HG02970 (cell line): ENCODE measurements around the gene IGFLR1.

Source experiments
- ATAC-seq: cut with Tn5 transposase; IDR thresholded peaks from one replicate; pipeline ENCODE4 v1.9.1; 2021; ENCODE audit warnings: mild to moderate bottlenecking, moderate library complexity, moderate number of reproducible peaks; ENCODE audit not compliant: unreplicated experiment, low FRiP score

The IGFLR1 gene, protein sequence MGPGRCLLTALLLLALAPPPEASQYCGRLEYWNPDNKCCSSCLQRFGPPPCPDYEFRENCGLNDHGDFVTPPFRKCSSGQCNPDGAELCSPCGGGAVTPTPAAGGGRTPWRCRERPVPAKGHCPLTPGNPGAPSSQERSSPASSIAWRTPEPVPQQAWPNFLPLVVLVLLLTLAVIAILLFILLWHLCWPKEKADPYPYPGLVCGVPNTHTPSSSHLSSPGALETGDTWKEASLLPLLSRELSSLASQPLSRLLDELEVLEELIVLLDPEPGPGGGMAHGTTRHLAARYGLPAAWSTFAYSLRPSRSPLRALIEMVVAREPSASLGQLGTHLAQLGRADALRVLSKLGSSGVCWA

DNA sequence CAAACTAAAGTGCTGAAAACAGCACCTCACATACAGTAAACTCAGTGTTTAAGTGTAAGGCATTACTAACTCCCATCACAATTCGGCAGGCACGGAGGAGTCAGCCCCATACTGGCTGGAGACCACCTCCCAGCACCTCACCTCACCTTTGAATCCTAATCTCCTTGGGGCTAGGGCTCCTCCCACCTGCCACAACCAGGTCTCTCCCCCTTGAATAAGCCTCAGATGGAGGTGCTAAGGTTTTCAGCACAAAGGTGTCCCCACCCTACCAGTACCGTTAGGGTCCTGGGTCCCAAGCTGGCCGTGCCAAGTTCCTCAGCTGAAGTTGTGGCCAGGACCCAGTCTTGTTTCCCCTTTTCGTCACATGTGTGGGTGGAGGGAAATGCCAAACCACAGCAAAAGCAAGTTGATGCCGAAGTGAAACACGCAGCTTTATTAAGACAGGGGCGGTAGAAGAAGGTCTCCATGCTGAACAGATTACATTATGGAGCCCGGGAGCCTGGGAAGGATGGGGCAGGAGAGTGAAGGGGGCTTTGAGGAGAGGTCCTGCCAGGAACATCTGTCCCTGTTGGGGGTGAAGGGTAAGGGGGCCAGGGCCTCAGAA is at the start of gene IGFLR1:
Gene IGFLR1, minus strand, starts transcription at position 332 of the 604 bp plus-strand sequence. CDS start 1,272 bp downstream, outside the sequence.
- no peak for ATAC-seq

DNA sequence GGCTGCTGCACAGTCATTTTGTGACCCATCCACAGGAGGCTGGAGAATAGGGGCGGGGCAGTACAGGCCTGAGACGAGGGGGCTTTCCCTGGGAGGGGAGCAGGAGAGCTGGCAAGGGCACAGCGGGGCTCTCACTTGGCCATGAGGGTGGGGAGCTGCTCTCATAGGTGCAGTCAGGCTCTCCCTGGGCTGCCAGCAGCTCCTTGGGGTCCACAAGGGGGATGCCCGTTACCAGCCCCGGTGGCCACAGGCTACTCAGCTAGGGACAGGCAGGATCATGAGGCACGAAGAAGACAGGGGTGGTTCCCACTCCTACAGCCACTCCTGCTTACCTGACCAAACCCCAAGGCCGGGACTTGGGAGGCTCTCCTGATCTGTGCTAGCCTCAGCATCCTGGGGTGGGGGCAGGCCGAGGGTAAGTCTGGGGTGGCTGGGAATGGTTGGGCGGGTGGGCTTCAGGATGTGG is 49.6 kb upstream of the IGFLR1 start:
- ATAC-seq, result no peak

DNA sequence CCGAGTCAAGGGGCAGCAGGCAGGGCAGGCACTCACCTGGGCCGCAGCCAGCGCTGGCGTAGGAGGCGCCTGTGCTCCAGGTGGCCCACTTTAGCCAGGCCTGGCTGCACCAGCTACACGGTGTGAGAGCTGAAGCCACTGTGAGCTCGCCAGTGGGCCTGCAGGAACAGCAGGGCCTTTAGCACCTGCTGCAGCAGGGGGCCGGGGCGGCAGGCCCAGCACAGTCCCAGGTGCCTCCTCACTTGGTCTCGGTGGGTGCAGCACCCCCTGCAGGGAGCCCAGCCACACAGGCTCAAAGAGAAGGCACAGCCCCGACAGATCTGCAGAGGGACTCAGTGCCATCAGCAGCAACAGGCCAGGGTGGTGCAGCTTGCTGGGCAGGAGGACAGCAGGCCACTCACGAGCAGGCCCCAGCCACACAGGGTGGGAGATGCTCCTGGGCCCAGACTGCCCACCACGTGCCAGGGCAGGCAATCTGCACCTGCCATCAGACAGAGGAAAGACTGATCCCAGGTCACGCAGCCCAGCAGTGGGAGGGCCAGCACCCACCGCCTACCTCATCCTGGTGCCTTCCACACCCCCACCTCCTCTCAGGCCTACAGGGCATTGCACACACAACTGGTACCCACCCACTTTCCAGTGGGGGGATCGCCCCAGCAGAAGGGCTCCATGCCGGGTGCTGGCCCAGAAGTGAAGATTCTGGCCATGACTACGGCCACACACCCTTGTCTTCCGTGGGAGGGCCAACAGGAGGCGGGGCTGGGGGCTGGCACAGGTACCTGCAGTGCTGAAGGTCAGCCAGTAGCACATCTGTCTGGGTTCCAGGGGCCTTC is 48.9 kb upstream of the IGFLR1 start:
- no peak for ATAC-seq

DNA sequence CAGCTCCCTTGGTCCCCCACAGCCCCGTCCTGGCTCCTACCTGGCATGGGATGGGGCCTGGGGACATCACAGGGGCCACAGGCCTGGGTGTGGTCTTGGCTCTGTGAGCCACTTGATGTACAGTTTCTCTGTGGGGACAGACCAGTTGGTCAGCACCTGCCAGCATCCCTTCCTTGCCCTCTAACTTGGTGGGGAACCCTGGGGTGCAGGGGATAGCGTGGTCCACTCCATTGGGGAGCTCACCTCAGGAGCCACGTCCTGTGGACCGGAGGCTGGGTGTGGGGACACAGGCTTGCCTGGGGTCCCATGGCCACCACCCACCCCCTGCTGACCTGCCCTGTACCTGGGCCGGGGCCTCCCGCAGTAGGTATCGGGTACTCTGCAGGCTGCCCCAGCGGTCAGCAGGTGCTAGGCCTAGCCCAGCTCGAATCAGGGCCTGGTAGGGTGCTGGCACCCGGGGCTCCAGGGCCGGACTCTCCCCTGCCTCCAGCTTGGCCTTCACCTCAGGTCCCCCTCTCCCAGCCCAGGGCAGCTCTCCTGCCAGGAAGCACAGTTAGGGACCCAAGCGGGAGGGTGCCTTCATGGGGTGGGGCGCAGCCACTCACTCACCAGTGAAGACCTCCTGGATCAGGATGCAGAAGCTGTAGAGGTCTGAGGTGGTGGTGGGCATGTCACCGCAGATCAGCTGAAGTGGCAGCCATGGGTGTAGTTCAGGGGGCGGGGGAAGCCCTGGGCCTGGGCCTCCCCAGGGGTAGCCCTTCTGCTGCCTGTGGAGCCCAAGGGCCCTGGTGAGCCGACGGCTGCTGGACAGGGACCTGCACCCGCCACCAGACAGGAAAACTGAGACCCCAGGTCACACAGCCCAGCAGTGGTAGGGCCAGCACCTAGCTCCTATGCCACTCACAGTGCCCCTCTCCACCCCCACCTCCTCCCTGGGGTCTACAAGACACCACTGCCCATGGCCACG is 48.0 kb upstream of the IGFLR1 start:
- ATAC-seq, result no peak

DNA sequence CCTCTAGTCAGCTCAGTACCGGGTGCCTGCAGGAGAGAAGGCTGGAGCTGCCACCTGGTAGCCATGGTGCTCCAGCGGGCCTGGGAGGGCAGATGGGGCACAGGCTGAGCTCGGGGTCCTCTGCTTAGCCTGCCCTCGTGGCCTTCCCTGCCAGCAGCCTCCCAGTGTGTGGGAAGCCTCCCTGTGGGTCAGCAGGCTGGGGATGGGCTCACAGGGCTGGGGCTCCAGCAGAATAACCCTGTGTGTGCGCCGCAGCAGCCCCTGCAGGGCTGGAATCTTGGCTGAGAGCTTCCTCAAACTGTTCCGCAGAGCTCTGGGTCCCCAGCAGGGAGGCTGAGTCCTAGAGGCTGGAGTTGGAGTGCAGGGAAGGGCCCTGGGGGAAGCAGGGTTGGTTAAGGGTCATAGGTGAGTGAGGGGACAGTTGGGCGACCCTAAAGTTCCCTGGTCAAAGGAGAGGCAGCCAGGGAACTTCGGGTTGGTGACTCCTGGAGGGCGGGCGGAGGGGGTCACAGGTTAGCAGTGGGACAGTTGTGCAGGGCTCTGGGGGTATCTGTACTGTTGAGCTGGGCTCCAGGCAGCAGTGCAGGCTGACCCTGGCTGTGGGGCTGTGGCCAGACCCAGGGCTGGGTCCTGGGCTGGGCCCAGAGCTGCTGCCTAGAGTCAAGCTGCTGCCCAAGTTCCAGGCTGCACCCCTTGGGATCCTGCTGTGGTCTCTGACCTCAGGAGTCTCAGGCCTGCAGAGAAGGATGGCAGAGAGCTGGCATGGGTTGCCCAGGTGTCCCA is 47.1 kb upstream of the IGFLR1 start:
- no peak for ATAC-seq

DNA sequence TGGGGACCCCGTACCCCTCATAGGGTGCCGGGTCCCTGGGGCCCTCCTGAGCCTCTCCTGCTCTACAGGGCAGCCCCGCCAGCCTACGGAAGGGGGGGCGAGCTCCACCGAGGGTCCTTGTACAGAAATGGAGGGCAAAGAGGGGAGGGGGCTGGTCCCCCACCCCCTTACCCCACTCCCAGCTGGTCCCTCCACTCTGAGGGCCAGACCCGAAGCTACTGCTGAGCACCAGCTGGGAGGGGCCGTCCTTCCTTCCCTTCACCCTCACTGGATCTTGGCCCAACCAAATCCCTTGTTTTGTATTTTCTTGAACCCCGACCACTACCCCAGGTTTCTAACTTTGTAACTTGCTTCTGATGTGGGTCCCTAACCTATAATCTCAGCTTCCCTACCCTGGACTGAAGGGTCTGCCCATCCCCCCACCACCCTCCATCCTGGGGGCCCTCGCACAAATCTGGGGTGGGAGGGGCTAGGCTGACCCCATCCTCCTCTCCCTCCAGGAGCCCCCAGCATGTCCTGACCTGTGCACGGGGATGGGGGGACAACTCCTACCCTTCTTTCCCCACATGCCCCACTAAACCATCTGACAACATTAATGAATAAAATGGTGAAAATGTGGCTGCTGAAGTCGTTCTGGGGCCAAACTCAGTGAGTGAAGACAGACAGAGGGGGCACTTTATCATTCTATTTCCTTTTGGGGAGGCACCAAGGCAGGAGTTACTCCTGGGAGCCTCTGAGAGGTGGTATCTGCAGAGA is 46.1 kb upstream of the IGFLR1 start:
- ATAC-seq, result no peak

DNA sequence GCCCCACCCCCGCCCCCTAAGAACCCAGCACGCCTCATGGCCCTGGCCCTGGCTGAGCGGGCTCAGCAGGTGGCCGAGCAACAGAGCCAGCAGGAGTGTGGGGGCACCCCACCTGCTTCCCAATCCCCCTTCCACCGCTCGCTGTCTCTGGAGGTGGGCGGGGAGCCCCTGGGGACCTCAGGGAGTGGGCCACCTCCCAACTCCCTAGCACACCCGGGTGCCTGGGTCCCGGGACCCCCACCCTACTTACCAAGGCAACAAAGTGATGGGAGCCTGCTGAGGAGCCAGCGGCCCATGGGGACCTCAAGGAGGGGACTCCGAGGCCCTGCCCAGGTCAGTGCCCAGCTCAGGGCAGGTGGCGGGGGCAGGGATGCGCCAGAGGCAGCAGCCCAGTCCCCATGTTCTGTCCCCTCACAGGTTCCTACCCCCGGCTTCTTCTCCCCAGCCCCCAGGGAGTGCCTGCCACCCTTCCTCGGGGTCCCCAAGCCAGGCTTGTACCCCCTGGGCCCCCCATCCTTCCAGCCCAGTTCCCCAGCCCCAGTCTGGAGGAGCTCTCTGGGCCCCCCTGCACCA is 45.1 kb upstream of the IGFLR1 start:
- ATAC-seq, result no peak

DNA sequence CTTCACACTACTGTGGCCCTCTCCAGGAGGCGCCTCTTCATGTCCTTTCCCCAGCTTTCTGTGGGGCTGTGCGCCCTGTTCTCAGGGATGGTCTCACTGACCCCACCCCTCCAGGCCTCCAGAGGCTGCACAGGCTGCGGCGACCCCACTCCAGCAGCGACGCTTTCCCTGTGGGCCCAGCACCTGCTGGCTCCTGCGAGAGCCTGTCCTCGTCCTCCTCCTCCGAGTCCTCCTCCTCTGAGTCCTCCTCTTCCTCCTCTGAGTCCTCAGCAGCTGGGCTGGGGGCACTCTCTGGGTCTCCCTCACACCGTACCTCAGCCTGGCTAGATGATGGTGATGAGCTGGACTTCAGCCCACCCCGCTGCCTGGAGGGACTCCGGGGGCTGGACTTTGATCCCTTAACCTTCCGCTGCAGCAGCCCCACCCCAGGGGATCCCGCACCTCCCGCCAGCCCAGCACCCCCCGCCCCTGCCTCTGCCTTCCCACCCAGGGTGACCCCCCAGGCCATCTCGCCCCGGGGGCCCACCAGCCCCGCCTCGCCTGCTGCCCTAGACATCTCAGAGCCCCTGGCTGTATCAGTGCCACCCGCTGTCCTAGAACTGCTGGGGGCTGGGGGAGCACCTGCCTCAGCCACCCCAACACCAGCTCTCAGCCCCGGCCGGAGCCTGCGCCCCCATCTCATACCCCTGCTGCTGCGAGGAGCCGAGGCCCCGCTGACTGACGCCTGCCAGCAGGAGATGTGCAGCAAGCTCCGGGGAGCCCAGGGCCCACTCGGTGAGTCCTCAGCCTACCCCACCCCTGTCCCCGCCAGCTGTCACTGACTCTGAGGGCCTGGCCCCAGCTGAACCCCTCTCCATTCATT is 44.3 kb upstream of the IGFLR1 start:
- no peak for ATAC-seq

DNA sequence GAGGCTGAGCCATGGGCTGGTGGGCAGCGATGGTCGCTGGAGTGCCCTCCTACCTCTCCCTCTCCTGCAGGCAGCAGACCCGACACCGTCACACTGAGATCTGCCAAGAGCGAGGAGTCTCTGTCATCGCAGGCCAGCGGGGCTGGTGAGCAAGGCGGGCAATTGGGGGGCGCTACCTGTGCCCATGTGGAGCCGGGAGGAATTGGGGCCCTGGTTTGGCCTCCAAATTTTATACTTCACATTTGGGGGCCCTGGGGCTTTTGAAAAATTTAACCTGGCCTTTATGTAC is 43.0 kb upstream of the IGFLR1 start:
- ATAC-seq, result no peak

DNA sequence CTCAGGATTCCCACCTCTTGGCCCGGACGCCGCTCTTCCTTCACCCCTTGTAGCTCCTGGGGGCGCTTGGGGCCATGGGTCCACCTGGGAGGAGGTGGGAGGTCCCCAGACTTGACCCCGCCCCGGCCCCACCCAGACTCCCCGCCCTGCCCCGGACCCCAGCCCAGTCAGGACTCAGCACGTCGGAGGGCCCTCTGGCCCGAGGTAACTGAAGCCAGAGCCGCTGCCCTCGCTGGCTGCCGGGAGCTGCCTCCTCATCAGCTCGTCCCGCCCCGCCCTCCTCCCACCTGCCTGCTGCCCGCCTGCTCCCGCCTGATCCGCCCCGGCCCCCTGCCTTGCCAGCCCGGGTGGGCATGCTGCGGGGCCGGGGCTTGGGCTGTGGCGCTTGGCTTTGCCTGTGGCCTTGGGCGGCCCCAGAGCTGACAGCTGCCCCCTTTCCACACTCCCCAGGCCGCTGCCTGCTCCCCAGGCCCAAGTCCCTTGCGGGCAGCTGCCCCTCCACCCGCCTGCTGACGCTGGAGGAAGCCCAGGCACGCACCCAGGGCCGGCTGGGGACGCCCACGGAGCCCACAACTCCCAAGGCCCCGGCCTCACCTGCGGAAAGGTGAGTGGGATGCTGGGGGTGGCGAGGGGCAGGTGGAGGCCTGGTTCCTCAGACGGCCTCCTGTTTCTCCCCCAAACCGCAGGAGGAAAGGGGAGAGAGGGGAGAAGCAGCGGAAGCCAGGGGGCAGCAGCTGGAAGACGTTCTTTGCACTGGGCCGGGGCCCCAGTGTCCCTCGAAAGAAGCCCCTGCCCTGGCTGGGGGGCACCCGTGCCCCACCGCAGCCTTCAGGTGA is 42.5 kb upstream of the IGFLR1 start:
- no peak for ATAC-seq

DNA sequence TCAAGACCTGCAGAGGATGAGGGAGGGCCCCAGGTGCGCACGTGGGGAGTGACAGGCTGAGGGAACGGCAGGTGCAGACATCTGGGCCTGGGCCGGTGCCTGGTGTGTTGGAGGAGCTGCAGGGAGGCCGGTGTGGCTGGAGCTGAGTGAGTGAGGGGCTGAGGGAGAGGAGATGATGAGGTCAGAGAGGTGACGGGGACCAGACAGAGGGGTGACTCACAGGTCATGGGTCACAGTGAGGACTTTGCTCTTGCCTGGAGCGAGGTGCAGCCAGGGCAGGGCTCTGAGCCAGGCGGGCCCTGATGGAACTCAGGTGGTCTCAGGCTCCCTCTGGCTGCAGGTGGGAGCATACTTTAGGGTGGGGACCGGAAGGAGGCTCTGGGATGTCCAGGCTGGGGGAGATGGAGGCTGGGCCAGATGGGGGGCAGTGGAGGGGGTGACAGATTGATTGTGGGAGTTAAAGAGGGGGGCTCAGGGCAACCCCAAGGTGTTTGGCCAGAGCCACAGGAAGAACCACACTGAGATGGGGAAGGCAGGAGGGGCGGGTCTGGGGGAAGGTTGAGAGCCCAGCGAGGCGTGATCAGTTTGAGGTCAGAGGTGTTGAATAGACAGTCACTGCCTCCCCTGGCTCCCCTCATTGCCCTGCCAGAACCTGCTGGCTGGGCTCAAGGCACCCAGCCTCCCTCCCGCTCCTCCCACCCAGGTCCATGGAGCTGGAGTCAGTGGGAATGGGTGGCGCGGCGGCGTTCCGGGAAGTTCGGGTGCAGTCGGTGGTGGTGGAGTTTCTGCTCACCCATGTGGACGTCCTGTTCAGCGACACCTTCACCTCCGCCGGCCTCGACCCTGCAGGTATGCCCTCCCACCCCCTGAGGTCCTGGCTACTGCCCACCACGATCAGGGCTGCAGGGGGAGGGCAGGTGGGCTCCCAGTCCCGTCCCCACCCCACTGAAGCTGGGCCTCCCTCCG is 41.5 kb upstream of the IGFLR1 start:
- ATAC-seq, result no peak

DNA sequence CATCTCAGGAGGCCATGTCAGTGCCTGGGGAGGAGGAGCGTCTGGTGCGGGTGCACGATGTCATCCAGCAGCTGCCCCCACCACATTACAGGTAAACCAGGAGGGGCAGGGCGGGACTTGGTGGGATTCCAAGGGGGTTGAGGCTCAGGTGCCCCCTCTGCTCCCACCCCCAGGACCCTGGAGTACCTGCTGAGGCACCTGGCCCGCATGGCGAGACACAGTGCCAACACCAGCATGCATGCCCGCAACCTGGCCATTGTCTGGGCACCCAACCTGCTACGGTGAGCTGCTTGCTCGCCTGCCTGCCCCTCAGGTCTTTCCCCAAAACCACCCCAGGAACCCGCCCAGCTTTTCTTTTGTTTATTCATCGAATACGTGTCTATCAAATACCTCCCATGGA is 40.3 kb upstream of the IGFLR1 start:
- no peak for ATAC-seq

DNA sequence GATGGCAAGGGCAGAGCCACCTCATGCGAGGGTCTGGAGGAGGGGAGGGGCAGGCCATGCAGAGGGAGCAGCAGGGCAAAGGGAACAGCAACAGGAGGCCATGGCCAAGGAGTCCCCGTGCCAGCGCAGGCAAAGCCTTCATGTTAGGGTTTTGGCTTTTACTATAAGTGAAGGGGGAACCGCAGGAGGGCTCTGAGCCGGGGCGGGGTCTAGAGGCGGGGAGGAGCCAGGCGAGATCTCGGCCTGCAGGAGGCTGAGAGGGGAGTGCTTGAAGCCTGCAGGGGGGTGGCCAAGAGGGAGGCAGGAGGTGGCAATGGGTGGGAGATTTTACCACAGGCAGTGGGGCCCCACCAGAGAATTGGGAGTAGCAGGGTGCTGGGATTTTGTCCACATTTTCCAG is 39.4 kb upstream of the IGFLR1 start:
- ATAC-seq, result no peak

DNA sequence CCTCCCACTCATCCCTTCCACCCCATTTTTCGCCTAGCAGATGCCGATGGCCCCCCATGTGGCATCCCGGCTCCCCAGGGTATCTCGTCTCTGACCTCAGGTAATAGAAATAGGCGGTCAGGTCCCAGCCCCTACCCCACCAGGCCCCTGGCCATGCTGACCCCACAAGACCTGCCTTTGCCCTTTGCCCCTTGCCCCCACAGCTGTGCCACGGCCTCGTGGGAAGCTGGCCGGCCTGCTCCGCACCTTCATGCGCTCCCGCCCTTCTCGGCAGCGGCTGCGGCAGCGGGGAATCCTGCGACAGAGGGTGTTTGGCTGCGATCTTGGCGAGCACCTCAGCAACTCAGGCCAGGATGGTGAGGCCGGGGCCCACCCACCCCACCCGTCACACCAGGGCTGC is 38.5 kb upstream of the IGFLR1 start:
- ATAC-seq, result no peak

DNA sequence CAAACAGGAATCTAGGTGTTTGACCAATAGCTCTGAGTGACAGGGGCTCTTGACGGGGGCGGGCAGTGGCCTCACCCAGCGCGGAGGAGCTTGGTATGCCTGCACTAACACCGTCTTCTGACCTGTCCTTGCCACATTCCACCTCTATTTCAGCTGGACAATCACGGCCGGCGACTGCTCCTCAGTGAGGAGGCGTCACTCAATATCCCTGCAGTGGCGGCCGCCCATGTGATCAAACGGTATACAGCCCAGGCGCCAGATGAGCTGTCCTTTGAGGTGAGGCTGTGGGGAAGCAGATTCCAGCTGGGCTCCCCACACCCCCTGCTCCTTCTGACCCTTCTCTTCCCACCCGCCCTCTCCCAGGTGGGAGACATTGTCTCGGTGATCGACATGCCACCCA is 37.8 kb upstream of the IGFLR1 start:
- ATAC-seq, result no peak

DNA sequence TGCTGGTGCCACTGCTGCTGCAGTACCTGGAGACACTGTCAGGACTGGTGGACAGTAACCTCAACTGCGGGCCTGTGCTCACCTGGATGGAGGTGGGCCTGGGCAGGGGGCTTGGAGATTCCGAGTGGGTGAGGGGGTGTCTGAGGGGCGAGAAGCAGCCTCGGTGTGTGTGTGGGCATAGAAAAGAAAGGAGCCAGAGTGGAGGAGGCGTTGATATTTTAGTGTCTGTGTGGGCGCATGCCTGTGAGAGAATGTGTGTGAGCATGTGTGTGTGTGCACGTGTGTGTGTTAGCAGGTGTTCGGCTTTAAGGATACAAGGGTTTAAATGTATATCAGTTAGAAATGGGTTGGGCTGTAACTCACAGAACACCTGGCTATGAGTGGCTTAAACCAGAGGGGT is 36.8 kb upstream of the IGFLR1 start:
- ATAC-seq, result no peak
